Activated CD8-positive, alpha-beta memory T cell treated with anti-CD3 and anti-CD28 coated beads, Interleukin-2, amount 50 U/mL, for 48 hours (primary cell): Measurements from ENCODE around the gene WIPF1.

Source experiments
- DNase-seq: peaks from one replicate; pipeline ENCODE4 v3.0.0-alpha.2; 2020

Gene WIPF1, protein sequence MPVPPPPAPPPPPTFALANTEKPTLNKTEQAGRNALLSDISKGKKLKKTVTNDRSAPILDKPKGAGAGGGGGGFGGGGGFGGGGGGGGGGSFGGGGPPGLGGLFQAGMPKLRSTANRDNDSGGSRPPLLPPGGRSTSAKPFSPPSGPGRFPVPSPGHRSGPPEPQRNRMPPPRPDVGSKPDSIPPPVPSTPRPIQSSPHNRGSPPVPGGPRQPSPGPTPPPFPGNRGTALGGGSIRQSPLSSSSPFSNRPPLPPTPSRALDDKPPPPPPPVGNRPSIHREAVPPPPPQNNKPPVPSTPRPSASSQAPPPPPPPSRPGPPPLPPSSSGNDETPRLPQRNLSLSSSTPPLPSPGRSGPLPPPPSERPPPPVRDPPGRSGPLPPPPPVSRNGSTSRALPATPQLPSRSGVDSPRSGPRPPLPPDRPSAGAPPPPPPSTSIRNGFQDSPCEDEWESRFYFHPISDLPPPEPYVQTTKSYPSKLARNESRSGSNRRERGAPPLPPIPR

DNA sequence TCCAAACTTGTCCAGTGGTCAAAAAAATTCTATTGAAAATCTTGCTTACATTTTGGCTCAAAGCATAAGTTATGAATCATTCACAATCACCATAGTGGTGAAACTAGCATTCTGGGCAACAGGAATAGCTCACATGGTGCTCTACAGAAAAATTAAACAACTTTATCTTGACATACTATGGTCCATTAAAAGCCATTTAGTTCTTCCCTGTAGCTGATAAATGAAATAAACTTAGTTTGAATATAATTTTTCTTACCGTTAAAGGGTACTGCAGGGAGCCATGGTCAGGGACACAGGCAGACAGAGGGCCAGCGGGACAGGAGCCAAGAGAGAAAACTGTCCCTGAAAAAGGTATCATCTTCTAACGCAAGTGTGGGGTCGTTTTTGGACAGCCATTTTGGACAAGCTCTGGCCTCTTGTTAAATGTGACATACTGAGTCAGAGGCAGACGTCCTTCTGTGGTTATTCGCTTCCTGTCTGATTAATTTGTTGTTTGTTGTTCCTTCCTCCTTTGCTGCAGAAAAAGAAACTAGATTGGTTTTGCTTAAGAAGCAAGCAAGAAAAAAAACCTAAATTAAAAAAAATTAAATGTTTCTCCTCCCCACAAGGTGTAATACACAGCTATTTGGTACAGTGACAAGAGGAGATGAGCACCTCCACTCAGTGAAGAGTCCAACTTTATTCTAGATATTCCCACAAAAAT lies at the start of gene WIPF1:
Gene WIPF1, minus strand, starts transcription at position 460 of the 703 bp plus-strand sequence. CDS start 12,231 bp downstream, outside the sequence.
- DNase-seq = no peak

DNA sequence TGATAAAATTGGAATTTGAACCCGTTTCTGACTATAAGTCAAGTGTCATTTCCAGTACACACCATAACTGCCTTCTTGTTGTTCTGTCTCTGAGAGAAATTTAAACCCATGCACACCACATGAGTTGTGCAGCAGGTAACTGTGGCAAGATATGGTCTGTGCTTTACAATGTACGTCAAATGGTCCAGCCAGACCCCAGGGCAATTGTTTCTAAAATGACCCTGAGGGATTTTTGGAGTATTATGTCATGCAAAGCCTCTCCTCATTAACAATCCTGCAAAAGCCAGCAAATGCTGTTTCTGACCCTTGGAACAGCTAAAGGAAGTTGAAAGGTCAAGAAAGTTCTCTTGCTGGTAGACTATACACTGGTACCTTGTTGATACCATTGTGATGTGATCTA lies 47.7 kb upstream of the WIPF1 start:
- DNase-seq = no peak

DNA sequence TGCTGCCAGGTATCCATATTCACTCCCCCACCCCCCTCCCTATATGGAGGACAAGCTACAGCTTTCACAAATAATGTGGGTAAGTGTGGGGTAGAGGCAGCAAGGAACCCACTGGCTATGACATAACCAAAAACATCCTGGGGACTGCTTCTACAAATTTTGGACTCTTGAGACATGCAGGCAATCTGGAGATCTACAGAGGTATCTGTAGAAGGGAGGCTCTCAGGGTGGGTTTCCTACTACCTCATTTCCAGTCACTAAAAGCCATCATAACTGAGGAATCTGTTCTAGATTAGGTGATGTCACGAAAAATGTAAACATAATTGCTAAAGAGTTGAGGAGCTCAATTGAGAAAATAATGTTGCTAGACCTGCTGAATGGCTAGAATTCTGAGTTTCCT lies 46.8 kb upstream of the WIPF1 start:
- DNase-seq = no peak

DNA sequence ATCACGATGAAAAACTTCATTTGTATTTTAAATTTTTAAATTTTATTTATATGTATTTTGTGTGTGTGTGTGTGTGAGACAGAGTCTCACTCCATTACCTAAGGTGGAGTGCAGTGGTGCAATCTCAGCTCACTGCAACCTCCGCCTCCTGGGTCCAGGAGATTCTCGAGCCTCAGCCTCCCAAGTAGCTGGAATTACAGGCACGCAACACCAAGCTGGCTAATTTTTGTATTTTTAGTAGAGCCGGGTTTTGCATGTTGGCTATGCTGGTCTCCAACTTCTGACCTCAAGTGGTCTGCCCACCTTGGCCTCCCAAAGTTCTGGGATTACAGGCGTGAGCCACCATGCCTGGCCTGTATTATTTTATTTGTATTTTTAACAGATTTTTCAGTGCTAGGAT lies 45.8 kb upstream of the WIPF1 start:
- no peak for DNase-seq

DNA sequence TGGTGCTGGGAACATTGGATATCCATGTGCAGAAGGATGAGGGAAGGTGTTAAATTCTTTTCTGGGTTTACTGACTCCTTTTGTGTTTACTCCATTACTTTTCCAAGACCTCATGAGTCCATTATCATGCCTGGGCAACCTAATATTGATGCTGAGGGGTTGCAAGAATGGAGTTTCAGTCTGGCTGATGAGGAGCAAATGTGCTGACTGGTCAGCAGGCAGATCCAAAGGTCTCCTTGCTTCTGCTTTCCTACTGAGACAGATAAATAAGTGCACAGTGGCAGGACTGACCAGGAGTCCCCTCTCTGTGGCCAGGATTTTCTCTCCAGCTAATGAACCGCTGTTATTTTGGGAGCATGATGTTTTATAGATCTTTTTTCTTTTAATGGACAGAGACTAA lies 43.6 kb upstream of the WIPF1 start:
- DNase-seq = no peak

DNA sequence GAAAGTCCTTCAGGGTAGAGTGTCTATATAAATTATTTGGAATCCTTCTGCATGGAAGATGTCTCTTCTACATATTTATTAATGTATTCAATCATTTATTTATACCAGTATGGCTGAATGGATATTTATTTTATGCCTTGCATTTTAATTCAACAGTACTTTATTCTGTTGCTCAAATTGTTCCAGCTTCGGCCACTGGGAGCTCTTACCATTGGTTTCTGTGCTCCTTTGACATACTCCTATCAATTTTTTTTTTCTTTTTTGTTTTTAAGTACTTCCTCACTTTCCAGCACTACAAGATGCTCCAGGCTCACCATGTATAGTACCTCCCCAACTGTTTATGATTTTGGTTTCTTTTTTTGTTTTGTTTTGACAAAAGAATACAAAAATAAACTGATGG lies 39.4 kb upstream of the WIPF1 start:
- no peak for DNase-seq

DNA sequence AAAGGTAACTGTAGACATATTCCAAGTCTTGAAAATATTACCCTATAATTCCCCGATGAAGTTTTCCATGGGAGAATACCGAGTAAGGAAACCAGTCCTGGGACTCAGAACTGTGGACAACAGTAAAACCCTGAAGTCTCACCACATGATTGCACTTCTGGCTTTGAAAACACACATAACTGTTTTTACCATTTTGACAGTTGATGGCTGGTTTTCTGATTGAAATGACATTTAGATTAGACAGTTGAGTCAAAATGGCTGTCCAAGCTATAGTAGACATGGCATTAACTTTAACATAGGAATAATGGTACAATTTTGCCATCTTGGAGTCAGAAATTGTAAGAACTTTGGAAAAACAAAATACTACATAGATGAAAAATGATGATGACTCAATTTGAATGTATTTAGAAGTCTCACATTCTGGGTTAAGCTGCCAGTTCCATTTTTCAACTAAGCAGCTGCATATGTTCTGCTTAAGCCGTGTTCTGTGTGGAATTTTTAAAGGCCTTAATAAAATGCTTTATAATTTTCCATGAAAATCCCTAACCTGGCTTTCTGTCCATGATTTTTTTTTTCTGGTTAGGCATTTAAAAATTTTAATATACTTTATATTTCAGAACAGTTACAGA lies 38.3 kb upstream of the WIPF1 start:
- no peak for DNase-seq

DNA sequence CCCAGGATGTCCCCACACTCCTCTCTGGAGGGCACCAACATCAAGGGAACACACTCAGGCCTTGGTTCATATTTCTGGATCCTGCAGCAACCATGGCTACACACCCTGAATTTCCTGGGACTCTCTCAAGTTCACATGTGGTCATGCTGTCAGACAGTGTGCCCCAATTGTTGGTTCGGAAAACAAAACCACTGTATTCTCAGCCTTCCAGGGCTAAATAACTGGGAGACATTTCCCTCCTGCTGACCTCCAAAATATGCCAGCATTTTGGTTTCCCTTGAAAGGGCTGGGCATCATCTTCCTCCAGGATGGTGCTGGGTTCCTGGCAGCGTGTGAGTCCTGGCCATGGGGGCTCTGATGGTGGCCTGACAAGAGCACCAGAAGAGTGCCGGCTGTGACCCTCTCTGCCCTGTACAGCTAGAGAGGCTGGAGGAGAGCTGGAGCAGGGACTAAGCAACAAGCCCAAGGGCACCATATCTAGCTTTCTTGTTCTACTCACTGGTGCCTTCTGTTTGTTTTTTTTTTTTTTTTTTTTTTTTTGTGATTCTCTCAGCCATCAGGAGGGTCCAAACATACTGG lies 37.5 kb upstream of the WIPF1 start:
- DNase-seq = no peak

DNA sequence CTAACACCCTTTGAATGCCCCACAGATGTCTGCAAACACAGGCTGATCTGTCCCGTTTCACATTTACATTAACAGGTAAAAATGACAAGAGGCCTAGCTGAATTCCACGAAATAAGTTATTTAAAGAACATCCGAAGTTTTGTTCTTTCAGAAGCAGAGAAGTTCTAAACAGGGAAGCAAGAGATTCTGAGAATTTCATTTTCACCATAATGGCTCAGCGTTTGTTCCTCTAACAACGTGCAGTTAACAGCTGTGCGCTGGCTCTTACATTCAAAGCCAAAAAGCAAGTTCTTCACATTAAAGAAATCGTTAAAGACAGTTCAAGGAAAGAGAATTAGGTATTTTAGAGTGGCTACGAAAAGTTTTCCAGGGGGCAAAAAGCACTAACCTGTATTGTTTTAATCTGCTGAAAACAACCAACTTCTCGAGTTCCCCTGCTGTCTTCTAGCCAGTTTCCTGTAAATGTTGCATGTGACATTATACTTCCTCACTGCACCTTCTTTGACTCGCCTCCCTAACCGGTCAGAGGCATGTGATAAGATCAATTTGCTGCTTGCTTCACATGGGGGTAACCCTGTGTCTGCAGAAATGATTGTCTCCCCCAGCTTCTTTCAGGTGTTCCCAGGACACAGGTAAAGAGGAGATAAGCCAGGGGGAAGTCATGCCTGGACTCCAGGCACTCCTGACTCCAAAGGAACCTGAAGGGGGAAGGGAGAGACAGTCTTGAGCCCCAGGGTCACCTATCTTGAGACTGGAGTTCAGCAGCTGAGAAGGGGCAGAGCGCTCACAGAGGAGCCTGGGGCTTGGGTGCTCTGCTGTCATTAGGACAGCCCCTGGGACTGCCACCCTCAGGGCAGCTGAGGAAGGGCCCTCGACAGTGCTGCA lies 36.8 kb upstream of the WIPF1 start:
- DNase-seq = peak; percentile 67

DNA sequence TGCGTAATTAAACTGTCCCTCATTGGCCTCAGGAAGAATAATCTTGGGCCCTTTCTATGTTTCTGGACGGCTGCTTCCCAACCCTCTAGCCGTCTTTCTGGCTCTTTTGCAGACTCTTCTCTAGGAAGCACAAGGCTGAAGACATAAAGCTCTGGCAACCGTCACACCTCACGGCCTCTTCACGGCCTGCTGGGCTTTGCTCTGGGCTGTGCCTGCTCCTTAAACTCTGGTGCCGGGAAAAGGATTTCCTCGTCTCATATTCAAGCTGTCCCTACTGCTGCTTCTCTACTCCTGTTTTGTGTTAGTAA lies 36.0 kb upstream of the WIPF1 start:
- no peak for DNase-seq

DNA sequence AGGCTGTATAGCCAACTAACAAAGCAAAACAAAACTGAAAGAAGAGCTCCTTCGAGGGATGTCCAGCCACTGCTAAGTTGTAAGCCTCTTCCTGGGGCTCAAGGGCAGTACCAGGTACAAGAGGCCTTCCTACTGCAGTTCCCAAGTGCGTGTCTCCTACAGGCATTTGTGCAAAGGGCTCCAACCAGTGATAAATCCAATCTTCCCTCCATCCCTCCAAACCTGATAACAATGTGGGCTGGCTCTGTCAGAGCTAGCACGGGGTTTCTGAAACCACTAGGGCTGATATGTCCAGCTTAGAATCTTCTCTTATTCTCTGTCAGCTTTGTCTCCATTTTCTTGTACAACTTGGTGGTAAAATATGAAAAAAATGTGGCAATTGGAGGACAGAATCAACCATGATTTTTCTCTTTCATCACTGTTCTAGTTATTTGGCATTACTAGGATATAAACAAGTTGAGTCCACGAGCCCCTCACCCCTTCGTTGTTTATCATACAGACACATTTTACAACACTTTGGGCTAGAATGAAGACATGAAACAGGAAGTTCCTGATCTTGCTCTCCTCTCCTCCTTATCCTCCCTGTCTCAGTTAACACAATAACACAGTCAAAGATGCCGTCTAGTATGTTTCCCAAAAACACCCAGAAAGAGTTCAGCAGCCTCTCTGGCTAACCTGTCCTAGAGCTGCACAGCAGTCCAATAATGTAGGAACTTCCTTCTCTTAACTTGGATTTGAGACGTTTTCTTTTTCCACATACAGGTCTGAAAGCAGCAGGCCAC lies 35.4 kb upstream of the WIPF1 start:
- DNase-seq = no peak

DNA sequence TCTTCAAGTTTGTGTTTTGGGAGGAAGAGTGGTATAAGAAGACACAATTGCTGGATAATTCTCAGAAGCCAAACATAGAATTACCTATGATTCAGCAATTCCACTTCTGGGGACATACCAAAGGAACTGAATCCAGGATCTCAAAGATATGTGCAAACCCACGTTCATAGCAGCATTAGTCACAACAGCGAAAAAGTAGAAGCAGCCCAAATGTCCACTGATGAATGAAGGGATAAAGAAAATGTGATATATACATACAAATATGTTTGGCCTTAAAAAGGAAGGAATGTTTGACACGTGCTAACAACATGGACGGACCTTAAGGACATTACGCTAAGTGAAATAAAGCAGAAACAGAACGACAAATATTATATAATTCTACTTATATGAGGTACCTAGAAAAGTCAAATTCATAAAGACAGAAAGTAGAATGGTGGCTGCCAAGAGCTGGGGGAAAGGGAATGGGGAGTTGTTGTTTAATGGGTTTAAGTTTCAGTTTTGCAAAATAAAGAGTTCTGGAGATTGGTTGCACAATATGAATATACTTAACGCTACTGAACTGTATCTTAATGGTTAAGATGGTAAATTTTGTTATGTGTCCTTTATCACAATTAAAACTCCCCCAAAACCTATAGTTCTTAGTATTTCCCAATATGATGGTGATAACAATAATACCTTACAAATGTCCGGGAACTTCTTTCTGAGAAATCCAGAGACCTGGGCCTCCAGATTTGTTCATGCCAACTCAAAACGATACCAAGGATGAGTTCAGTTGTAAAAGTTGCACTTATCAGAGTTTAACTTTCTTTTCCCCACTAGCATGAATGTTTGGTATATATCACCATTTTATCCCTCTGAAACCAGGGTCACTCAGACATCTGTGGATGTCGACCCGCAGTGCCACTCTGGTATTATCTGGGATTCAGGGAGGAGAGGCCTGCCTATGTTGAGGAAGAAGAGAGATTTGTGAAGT lies 33.7 kb upstream of the WIPF1 start:
- no peak for DNase-seq

DNA sequence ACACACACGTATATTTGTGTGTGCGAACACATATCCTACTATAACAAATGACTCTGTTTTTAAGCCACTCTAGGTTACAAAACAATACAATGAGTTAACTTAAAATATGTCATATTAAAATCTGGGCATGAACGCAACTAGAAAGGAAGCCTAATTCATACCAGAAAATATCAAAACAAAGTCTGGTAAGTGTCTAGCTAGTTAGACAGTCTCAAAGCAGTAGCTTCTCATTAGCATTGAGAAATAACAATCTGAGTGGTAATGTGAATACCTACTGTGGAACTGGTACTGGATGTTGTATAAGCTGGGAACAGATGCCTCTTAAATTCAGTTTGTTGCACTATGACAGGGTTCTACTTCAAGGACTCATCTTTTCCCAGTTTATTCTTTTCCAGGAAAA lies 32.5 kb upstream of the WIPF1 start:
- no peak for DNase-seq

DNA sequence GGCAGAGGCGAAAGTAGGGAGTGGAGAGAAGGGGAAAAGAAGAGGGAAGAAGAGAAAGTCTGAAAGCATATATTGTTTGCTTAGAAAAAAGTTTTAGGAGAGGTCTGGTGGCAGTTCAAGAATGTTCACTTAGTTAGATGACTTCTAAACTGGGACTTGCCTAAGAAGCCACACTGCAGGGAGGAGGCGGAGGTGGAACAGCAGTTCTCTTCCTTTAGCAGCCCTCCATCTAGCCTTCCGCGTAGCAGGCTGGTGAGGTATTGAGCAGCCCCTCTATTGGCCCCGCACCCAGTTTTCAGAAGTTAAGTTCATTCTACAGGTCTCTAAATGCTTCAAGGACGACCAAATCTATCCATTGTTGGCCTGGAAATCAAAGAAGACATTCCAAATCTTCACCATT lies 31.9 kb upstream of the WIPF1 start:
- no peak for DNase-seq

DNA sequence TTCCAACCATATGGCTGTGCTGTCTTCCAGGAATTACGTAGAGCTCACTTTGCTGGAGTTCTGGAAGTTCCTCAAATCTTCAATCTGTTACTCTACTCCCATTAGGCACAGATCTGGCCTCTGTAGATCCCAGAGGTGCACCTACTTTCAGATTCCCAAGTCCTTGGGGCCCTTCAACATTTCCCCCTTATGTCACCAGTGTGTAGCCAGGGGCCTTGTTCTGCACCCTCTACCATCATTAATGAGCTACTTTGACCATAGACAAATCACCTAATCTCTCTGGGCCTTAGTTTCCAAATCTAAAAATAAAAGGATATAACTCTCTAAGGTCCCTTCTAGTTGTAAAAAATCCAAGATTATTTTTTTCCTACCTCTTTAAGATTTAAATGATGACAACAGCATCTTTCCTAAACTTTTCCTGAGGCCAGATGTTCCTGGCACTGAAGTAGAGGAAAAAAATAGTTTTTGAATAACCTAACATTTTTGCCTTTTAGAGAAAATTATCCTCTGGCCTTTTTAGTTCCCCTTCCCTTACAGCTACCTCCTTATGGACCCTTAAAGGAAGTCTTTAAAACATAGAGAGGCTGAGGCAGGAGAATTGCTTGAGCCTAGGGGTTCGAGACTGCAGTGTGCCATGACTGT lies 31.0 kb upstream of the WIPF1 start:
- DNase-seq = no peak

DNA sequence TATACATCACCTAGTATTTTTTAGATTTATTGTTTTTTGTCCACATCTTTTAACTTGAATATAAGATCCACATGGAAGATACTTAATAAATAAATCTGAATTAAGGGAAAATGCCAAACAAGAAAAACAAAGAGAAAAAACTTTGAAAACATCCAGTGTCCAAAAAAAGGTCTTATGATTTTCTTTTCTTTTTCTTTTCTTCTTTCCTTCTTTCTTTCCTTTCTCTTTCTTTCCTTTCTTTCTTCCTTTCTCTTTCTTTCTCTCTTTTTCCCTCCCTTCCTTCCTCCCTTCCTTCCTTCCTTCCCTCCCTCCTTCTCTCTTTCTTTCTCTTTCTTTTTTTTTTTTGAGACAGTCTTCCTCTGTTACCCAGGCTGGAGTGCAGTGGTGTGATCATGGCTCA lies 29.6 kb upstream of the WIPF1 start:
- no peak for DNase-seq

DNA sequence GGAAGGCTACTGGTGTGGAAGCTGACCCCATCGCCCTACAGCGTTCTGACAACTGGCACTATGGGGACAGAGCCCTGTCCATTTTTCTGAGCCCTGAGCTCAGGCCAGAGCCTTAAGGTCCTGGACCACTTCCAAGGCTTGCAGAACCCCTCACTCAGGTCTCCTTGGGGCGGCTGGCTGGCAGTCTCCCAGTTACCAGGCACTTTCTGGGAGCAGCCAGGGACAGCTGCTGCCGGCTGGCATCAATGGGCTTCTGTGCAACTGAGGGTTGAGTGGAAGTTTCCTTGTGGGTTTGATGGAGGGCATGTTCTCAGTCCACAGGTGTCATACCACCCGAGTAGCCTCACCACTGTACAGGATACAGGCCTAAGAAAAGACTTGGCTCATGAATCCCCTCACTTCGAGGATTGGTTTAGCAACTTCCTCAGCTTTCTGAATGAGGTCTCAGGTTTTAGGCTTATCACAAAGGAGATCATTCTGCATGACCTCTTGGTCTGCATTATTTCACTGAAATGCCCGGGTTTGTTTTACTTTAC lies 27.4 kb upstream of the WIPF1 start:
- no peak for DNase-seq

DNA sequence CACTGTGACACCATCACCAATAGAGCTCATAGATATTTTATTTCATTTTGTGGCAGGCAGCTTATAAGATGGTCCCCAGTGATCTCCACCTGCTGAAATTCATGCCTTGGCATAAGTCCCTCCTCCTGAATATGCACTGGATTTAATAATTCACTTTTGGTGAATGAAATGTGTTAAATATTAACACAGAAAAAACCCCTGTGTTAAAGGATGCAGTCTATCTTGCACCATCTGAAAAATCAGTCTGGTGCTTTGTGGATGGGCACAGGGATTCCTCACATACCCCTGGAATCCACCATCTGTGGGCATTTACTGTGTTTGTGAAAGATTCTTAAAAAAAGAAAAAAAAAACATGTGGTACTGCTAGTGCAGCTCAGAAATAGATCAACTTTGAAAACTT lies 26.1 kb upstream of the WIPF1 start:
- no peak for DNase-seq

DNA sequence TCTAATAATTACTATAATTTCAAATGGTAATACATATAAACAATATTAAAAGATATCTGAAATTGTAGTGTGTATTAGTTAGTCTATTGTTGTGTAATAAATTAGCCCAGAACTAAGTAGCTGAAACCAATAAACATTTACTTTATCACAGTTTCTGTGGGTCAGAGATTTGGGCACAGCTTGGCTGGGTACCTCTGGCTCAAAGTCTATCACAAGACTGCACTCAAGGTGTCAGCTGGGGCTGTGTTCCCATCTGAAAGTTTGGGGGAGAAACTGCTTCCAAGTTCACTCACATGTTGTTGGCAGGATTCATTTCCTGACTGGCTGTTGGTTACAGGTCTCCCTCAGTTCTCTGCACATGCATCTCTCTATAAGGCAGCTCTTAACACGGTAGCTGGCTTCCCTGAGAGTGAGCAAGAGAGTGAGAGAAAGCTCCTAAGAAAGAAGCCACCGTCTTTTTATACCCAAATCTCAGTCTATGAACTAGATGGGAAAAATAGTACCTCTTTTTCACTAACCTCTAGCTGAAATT lies 25.6 kb upstream of the WIPF1 start:
- no peak for DNase-seq
